ENCODE measurements around the gene REEP1.

REEP1 gene

DNA sequence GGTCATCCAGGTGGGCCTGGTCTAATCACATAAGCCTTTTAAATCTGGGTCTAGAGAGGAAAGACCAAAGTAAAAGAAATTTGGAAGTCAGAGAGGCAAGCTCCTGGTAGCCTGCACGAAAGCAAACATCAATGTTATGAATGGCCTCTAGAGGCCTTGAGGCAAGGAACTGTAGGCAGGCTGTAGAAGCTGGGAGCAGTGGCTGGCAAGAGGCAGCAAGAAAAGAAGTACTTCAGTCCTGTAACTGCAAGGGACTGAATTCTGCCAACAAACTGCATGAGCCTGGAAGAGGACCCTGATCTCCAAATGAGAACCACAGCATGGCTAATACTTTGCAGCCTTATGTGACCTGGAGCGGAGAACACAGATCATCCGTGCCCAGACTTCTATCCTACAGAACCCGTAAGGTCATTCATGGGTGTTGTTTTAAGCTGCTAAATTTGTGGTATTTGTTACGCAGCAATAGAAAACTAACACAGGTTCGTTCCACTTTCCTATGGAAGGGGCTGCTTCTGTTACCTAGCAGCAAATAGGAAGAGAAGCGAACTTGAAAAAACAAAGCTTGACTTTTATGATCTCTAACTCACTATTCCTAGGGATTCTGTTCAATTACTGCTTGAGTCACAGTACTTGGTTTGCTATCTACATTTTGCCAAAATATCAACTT is 143.4 kb downstream of the REEP1 start:
- DNase-seq, result no peak

DNA sequence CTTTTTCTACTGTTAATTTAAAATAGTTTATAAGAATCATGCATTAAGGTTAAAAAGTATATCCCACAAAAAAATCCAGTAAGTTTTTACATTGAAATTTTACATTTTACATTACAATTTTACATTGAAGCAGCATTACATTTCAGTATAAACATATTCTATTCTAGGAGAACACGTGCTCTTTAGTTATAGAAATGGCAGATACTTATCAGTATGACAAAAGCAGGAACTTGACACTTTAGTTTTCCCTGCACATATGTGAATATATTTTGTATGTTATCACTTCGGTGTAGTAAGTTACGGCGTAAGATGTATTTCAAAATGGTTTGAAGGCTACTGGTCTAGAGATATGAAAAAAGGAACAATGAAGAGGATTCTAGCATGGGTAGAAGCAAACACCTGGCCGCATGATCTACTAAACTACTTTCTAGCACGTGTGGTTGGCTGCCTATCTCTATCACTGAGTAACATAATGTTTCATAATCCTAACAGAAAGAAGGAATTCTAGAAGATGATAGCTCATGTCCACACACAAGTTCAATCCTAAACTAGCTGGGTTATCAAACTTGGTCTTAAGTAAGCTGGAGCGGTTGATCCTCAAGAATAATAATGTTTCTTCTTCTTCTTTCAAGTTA is 147.5 kb downstream of the REEP1 start:
- DNase-seq, result no peak

DNA sequence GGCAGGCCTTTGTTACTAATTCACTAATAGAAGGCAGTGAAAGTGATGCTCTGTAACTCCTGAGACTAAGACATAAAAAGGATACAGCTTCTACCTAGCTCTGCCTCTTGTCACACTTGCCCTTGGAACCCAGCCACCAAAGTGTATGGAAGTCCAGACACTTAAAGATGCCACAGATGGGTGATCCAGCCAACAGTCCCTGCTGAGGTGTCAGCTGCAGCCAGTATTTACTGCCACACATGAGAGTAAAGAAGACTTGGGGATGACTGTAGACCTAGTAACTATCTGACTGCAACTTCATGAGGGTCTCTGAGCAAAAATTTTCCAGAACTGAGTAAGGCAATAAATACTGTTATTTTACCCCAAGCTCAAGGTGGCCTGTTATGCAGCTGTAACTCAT is 151.0 kb downstream of the REEP1 start:
- DNase-seq, result no peak

DNA sequence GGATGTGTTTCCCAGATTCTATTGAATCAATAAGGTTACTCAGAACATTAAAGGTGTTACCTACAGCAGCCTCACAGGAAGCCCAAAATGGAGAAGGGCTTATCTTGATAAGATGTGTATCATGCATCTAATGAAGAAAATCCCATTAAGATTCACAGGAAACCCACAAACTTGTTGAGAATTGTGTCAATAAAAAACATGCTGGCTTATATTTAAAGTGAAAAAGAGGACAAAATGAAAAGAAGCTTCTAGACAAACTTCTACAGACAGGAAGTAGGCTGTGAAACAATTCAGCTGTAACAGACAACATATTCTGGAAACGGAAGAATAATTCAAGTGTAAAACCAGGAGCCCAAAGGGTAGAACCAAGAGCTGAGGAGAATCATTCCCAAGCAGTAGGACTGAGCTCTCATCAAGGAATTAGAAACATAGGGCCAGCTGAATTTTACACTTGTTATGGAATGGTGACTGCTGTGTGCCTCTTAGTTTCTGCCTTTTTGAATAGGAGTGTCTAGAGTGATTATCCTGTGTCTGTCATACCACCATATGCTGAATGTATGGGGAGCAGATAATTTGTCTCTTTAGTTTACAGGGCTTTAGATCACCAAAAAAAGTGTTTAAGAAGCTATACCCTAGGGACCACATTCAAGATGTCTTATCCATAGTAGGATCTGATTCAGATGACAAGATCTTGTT is 151.8 kb downstream of the REEP1 start:
- DNase-seq, result no peak

DNA sequence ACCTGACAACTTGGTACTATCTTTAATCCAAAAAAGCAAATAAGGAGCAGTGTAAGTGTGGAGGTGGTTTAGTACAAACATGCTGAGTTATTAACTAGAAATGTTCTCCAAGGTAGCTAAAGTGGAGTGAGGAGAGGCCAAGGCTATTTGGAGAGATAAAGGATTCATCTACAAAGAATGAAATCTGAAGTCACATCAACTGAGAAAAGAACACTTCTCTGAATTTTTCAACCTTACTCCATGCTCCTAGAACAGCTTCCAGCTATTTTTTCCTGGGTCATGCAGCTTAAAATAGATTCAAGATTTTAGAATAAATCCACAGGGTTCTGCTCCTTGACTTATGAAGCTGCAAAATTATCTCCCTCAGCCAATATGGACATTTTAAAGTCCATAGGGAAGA is 160.8 kb downstream of the REEP1 start:
- DNase-seq, result no peak

DNA sequence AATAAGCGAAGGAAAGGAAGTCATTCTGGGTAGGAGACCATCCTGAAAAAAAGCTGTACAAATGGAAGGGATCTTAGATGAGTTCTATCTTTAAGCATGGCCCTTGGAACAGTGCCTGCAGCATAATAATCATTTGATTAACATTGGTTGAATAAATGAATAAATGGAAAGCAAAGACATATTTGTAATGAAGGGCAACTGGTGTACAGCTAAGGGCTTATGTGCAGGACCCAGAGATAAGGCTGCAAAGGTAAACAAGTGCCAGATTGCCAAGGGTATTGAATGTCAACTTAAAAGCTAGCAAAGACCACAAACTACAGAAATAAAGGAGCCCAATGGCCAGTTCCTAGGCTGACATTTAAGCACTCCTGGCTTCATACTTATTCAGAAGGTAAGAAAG is 161.6 kb downstream of the REEP1 start:
- DNase-seq, result no peak

DNA sequence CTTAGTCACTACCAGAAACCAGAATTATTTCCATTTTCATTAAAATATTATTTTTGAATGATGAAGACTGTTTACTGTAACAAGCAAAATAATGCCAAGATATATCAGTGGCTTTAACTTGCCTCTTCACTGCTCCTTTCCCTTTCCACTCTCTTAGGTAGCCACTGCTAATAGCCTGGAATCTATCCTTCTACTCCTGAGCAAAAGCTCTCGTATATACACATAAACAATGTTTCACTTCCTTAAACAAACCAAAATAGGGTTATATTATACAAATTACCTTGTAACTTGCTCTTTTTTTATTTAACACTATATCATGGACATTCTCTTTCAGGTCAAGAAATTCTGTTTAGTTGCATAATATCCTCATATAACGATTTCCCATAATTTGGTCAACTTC is 163.0 kb downstream of the REEP1 start:
- DNase-seq, result no peak

DNA sequence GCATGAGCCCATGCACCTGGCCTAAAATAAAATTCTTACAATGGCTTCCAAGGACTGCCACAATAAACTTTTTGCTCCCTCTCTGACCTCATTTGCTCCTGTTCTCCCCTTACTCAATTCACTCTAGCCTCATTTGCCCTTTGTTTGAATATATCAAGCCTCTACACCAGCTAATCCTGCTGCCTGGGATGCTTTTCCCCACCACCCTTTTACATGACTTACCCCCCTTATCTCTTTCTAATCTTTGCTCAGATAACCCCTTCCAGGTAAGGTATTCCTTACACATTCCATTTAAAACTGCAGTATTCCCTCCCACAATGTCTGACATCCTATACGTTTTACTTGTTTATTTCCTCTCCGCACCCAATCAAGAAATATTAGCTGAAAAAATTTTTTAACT is 164.8 kb downstream of the REEP1 start:
- no peak for DNase-seq

DNA sequence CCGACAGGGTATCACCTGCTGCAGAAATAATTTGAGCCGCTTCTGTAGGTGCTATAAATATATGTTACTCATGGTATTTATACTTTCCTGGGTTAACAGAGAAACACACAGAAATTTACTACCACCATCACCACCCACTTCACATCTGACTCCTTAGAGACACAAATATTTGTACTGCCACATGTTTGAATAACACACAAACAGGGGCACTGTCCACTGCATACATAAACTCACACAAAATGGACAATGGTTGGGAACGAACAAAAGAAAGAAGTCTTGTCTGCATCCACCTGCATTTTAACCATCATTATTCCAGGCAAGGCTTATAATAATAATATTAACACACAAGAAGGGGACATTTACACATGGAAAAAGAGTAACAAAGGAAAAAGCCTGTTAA is 166.1 kb downstream of the REEP1 start:
- no peak for DNase-seq

DNA sequence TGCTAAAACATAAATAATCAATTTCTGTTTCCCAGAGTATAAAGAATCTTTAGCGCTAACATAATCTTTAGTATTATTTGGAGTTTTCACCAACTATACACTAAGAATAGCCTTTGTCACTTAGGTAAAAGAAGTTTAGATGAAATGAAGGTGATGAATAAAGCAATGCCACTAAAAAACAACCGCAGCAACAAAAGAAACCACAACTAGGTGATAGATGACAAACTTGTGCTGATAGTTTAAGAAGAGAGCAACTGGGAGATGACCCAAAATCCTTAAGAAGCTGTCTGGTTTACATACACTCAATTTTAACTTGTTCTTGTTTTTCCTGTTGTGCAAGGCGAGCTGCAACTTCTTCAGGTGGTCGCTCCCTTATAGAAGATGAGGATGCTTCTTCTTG is 167.0 kb downstream of the REEP1 start:
- no peak for DNase-seq
